GM18520 (cell line): Measurements from ENCODE around the gene PLAAT3.
"Not testable (repeated sequence)": the region's sequence is repeated elsewhere in the genome, so short reads cannot be mapped to it uniquely, and the experiment has no call there.

Experiments
- ATAC-seq: cut with Tn5 transposase; IDR thresholded peaks from one replicate; pipeline ENCODE4 v1.9.1; 2021; ENCODE audit not compliant: unreplicated experiment

Gene PLAAT3

GRCh38 chr11:63547061-63547460 is 67.2 kb downstream of the PLAAT3 start:
- no peak for ATAC-seq

DNA sequence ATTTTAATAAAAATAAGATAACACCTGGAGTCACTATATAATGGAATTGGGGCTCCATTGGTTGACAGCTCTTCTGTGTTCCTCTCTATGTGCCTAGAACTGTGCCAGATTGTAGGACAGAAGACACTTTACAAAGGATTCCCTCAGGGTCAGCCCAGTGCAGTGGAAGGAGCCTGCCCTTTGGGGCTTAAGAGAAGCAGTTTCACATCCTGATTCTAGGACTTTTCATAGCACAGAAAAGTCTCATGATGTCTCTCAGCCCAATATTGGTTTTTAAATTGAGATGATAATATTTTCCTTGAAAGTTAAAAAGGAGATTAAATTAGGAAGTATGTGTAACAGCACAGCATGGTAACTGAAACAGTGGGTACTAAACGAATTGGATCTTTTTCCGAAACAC is 70.5 kb downstream of the PLAAT3 start:
- ATAC-seq, result no peak

- not testable (repeated sequence) for ATAC-seq
Measured at GRCh38 chr11:63542506-63542905, 71.7 kb downstream of the PLAAT3 start.

GRCh38 chr11:63537293-63538101 is 76.7 kb downstream of the PLAAT3 start:
- ATAC-seq, result no peak

DNA sequence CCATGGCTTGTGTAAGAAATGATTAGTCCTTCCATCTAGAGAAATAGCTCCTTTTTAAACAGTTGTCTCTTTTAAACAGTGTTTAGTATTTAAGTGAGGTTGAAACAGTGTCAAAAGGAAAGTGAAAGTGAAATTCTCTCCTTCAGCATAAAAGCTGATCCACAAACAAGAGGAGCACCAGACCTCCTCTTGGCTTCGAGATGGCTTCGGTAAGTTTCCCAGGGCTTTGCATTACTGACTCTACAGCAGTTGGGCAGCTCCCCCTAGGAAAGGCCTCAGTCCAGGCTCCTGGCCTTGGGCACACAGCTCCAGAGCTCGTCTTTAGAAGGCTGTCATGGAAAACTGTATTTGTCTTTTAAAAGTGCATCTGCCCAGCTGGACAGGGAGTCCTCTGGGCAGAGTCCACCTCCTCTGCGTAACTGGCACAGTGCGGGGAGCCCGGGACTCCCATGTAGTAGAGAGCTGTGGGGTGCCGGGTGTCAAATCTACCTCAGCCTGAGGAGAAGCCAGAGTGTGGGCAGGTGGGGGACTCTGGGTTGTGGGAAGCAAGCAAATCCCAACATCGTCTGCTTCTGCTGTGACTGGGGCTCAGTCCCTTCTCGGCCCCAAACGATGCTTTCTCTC is 77.5 kb downstream of the PLAAT3 start, which contains the start of gene PLAAT4:
TSS of gene PLAAT4 (plus strand) at position 140 of the 624 bp plus-strand sequence. CDS start at position 201, 61 bp downstream.
- ATAC-seq, result no peak

DNA sequence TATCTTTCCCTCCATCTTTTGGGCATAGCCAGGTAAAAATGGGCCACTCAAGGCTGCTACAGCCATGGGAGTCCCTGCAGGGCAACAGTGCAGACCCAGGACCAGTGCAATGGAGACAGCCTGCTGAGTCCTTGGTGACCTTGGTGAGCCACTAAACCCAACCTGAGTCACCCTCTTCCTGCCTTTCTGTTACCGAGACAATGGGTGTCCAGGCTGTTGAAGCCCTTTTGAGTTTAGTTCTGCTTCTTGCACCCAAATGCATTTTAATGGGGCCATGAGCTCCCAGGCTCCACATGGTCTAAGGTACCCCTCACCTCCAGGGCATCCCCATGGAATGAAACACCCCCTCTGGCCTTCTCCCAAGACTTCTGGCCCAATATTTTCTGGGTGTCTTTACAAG is 78.5 kb downstream of the PLAAT3 start:
- no peak for ATAC-seq

DNA sequence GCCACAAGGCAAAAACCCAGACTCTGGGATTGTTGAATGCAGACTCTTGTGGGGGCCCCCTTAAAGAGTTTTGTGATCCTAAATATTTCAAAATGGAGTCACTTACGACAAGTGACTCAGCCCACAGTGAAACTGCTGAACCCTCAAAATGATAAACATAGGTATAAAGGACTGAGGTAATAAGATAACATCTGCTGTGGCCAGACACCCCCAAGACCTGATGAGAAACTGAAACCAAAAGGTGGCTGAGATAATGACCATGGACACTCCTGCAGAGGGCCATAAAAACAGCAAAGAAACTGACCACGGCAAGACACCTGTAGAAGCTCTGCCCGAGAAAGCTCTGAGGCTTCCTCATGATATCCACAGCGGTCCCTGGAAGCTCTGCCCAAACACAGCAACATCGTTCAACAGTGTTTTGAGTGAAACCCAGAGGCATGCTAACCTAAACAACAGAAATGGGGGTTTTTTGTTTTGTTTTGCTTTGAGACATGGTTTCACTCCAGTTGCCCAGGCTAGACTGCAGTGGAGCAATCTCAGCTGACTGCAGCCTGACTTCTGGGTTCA is 79.3 kb downstream of the PLAAT3 start:
- no peak for ATAC-seq

DNA sequence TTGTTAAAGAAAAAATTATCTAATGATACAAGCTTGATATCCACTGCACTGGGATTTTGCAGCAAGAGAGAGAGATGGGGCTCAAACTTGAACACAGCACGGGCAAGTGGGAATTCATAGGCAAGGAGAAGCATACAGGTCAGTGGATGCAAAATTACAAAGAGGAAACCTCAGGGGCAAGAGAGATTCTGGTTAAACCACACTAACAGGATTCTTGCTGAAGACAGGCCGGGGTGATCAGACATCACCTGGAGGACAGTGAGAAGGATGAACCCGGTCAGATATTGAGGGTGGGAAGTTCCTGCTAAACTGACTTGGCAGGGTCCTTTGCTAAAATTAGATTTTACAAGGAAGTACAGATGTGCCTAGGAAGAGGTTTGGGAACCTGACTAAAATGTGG is 80.2 kb downstream of the PLAAT3 start:
- ATAC-seq, result no peak

- no peak for ATAC-seq
Measured at GRCh38 chr11:63532799-63533475, 81.3 kb downstream of the PLAAT3 start.

GRCh38 chr11:63532117-63532516 is 82.1 kb downstream of the PLAAT3 start:
- ATAC-seq, result no peak

DNA sequence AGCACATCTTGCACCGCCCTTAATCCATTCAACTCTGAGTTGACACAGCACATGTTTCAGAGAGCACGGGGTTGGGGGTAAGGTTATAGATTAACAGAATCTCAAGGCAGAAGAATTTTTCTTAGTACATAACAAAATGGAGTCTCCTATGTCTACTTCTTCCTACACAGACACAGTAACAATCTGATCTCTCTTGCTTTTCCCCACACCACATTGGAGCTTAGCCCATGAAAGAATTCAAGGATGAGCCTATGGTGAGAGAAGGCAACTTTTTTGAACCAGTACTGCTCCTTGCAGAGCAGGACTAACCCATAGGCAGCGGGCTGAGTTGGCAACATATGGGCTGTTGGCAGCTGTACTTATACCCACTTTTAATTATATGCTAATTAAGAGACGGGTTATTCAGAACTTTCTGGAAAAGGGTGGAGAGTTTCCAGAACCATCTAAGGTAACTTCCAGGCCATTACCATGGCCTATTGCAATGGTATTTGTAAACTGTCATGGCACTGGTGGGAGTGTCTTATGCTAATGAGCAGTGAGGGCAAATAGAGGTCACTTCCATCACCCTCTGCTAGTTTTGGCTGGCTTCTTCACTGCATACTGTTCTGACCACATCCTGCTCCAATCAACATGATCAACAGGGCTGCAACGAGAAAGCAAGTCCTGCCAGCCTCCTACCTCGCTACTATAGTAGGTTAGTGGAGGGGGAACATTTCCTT is 83.0 kb downstream of the PLAAT3 start:
- ATAC-seq, result peak; percentile 65

- no peak for ATAC-seq
Measured at GRCh38 chr11:63530021-63530420, 84.2 kb downstream of the PLAAT3 start.

DNA sequence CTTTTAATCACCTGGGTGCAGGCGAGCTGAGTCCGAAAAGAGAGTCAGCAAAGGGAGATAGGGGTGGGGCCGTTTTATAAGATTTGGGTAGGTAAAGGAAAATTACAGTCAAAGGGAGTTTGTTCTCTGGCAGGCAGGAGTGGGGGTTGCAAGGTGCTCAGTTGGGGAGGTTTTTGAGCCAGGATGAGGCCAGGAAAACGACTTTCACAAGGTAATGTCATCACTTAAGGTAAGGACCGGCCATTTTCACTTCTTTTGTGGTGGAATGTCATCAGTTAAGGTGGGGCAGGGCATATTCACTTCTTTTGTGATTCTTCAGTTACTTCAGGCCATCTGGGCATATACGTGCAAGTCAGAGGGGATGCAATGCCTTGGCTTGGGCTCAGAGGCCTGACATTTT is 84.9 kb downstream of the PLAAT3 start:
- not testable (repeated sequence) for ATAC-seq

DNA sequence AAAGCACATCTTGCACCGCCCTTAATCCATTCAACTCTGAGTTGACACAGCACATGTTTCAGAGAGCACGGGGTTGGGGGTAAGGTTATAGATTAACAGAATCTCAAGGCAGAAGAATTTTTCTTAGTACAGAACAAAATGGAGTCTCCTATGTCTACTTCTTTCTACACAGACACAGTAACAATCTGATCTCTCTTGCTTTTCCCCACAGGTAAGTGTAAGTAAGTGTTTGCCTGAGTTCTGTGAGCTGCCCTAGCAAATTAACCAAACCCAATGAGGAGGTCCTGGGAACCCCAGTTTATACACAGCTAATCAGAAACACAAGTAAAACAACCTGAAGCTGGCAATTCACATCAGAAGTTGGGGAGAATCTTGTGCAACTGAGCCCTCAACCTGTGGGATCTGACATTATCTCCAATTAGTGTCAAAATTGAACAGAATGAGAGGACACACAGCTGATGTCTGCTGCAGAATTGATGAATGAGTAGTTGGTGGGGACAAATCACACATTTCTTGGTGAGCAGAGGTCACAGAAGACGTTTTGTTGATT is 85.4 kb downstream of the PLAAT3 start:
- ATAC-seq, result not testable (repeated sequence)

DNA sequence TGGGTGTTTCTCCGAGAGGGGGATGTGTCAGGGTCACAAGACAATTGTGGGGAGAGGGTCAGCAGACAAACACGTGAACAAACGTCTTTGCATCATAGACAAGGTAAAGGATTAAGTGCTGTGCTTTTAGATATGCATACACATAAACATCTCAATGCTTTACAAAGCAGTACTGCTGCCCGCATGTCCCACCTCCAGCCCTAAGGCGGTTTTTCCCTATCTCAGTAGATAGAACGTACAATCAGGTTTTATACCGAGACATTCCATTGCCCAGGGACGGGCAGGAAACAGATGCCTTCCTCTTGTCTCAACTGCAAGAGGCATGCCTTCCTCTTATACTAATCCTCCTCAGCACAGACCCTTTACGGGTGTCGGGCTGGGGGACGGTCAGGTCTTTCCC is 86.1 kb downstream of the PLAAT3 start:
- not testable (repeated sequence) for ATAC-seq

- ATAC-seq, result no peak
Measured at GRCh38 chr11:63527667-63528066, 86.6 kb downstream of the PLAAT3 start.
